Transverse colon (tissue), 4 donors: Measurements from ENCODE around the gene EFR3B. TPM values are rescaled to one million over a fixed set of nuclear protein-coding genes. Genes with fewer than 3 reads are reported as not detected.
A peak's percentile ranks its signal among the peaks of the same experiment; 100 is the strongest.
"Not testable (repeated sequence)": the region's sequence is repeated elsewhere in the genome, so short reads cannot be mapped to it uniquely, and the experiment has no call there.

Experiments
- DNase-seq: peaks from one replicate; pipeline ENCODE4 v3.0.0-alpha.2; 2019
- H3K27ac ChIP-seq, 4 donors: fragments of 200-600 bp; sonication (generic); 2 replicates each; pipeline ENCODE4 v1.5.1; 2016 to 2018; ENCODE audit warnings: inconsistent platforms in 4 of 4
- H3K27me3 ChIP-seq: fragments of 200-600 bp; sonication (generic); 2 replicates; pipeline ENCODE4 v1.5.1; 2017; ENCODE audit warnings: inconsistent platforms
- H3K36me3 ChIP-seq, 4 donors: fragments of 200-600 bp; sonication (generic); 2 replicates each; pipeline ENCODE4 v1.5.1; 2017 to 2019; ENCODE audit warnings: inconsistent platforms in 4 of 4
- H3K4me1 ChIP-seq, 4 donors: fragments of 200-600 bp; sonication (generic); 2 replicates each; pipeline ENCODE4 v1.5.1; 2017 to 2020; ENCODE audit warnings: inconsistent platforms in 4 of 4
- H3K4me3 ChIP-seq, 4 donors: fragments of 200-600 bp; sonication (generic); 1 replicate in 1 of 4; 2 replicates in 3 of 4; pipeline versions ENCODE4 v1.5.1 to v1.6.1; 2017 to 2019; ENCODE audit warnings: inconsistent platforms in 4 of 4
- H3K9me3 ChIP-seq, 2 donors: fragments of 200-600 bp; sonication (generic); 2 replicates each; pipeline ENCODE4 v1.5.1; 2017 to 2019; ENCODE audit warnings: inconsistent platforms in 2 of 2
- CTCF ChIP-seq, 5 experiments: fragments of 200-600 bp in 3 of 5; fragments of 450-650 bp in 2 of 5; sonication (generic) in 3 of 5; IDR thresholded peaks; 1 replicate in 2 of 5; 2 replicates in 3 of 5; pipeline ENCODE4 v1.5.1; 2016 to 2017; ENCODE audit warnings: antibody characterized with exemption in 5 of 5, inconsistent platforms in 3 of 5, mild to moderate bottlenecking in 2 of 5, moderate library complexity in 1 of 5
- EP300 ChIP-seq: sonication (generic); formaldehyde crosslinking; IDR thresholded peaks from one replicate; pipeline ENCODE4 v1.6.1; 2017; ENCODE audit warnings: antibody characterized with exemption, low read depth
- POLR2A ChIP-seq: fragments of 450-650 bp; IDR thresholded peaks from one replicate; pipeline ENCODE4 v1.6.1; 2016; ENCODE audit warnings: antibody characterized with exemption, mild to moderate bottlenecking, moderate library complexity
- POLR2AphosphoS5 ChIP-seq, 3 donors: sonication (generic); formaldehyde crosslinking; IDR thresholded peaks; one replicate each; pipeline ENCODE4 v1.6.1; 2016; ENCODE audit warnings: antibody characterized with exemption in 3 of 3
- WGBS, 2 donors: methylation state at CpG; one replicate each; pipeline ENCODE4 v1.1.5; 2018; ENCODE audit warnings: low coverage in 1 of 2; 5-methylcytosine and 5-hydroxymethylcytosine counted together
- in situ Hi-C, 4 donors: fragments of 200-750 bp; cut with MboI; loops; one replicate each; pipeline versions ENCODE4 v1.15.0 to v1.15.1; 2017; ENCODE audit warnings: low sequenced_read_pairs in 3 of 4, low pct_ligation_motif_present in 1 of 4, low pct_unique_long_range_greater_than_20kb in 1 of 4
- intact Hi-C: fragments of 100-400 bp; cut with DNase I; formaldehyde crosslinking; loops from one replicate; pipeline ENCODE4 v1.15.1; 2023; ENCODE audit warnings: low total_unique reads
- total RNA-seq, 4 donors: library from RNA; depleted of rRNA; stranded (reverse); fragments of >200 nt; gene quantifications; one replicate each; pipeline ENCODE4 v1.1.0, GENCODE V29; 2016

EFR3B gene
- total RNA-seq, 4 donors from 2014 or later: under 0.01 to 1.4 (median 0.70) TPM

DNA sequence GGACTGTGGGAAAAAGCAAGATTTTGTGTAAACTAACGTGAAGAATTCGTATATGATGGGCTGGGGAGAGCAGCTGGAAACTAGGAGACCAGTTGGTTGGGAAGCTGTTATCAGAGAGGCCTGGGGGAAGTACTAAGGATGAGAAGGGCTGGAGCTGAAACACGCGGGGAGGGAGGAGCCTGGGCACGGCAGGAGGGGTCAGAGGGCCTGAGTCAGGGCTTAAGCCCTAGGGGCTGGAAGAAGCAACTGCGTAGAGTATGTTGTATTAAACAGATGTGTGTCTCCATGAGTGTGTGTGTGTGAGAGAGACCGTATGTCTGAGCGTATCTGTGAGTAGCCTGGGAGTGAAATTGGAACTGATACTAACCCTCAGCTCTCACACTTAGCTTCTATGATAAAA lies 118.1 kb downstream of the EFR3B start:
- no peak for DNase-seq
- H3K27ac ChIP-seq: no peak overlapping the region
- in situ Hi-C loops (no loop called here), intact Hi-C loops (no loop called here)
- TF ChIP-seq EP300 (no peak), POLR2AphosphoS5 (IDR thresholded peaks at IDR 0.05) (no peak), CTCF (IDR thresholded peaks at IDR 0.05) (no peak), POLR2A (no peak)
- no peaks in the 10 kb centered on the region for H3K36me3 ChIP-seq
- peaks cover 22% of the 10 kb centered on the region for H3K27me3 ChIP-seq
- H3K4me3 ChIP-seq: no peak overlapping the region
- no peaks in the 10 kb centered on the region for H3K9me3 ChIP-seq
- WGBS, 2 donors: 79 to 82% methylated on average over 8 of the region's 8 CpGs
- H3K4me1 ChIP-seq: no peaks in the 10 kb centered on the region

DNA sequence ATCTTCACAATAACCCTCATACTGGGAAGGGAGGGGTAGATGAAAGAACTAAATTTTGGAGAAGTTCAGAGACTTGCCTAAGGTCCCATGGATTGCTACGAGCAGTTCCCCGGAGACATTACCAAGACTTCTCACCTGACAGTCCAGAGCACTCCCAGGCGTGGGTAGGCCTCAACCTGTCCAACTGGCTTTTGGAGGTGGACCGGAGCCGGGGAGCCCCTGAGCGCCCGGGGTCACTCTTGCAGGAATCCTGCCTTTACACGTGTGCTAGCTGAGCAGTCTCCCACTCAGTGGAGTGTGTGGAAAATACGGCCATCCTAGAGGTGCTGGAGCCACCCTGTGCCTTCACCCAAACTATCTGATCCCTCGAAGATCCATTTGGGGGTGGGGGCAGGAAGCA lies 118.5 kb downstream of the EFR3B start:
- H3K4me3 ChIP-seq: no peak overlapping the region
- WGBS, 2 donors: 92% methylated on average over 10 of the region's 10 CpGs; no CpG with 5 or more reads in 1 of the 2 donors
- in situ Hi-C loops: no loop called here

GRCh38 chr2:25161055-25161781 lies 119.3 kb downstream of the EFR3B start:
- WGBS, 2 donors: 77% methylated on average over 66 of the region's 69 CpGs; no CpG with 5 or more reads in 1 of the 2 donors
- H3K4me1 ChIP-seq: no peaks in the 10 kb centered on the region
- no peaks in the 10 kb centered on the region for H3K9me3 ChIP-seq
- peak overlapping the region; percentile 2 to 44 (median 28) for H3K4me3 ChIP-seq
- no peak for TF ChIP-seq EP300
- TF ChIP-seq POLR2A: no peak
- peak in 2 of 3 donors; percentile 13 to 17 for TF ChIP-seq POLR2AphosphoS5 (IDR thresholded peaks at IDR 0.05)
- TF ChIP-seq CTCF (IDR thresholded peaks at IDR 0.05): no peak
- H3K27me3 ChIP-seq: peaks cover 35% of the 10 kb centered on the region
- in situ Hi-C loops: no loop called here
- DNase-seq: peak; percentile 57
- H3K27ac ChIP-seq: peak overlapping the region in 3 of 4 donors; percentile 63 to 66 (median 64)
- H3K36me3 ChIP-seq: no peaks in the 10 kb centered on the region
- intact Hi-C loops: no loop called here

More for the DNA sequence above, 118.5 kb downstream of the EFR3B start:
- intact Hi-C loops: no loop called here
- H3K36me3 ChIP-seq: no peaks in the 10 kb centered on the region
- H3K9me3 ChIP-seq: no peaks in the 10 kb centered on the region
- no peaks in the 10 kb centered on the region for H3K4me1 ChIP-seq
- TF ChIP-seq POLR2A (no peak), CTCF (IDR thresholded peaks at IDR 0.05) (no peak), EP300 (no peak)
- no peak for DNase-seq
- H3K27me3 ChIP-seq: peaks cover 26% of the 10 kb centered on the region
- H3K27ac ChIP-seq: no peak overlapping the region

DNA sequence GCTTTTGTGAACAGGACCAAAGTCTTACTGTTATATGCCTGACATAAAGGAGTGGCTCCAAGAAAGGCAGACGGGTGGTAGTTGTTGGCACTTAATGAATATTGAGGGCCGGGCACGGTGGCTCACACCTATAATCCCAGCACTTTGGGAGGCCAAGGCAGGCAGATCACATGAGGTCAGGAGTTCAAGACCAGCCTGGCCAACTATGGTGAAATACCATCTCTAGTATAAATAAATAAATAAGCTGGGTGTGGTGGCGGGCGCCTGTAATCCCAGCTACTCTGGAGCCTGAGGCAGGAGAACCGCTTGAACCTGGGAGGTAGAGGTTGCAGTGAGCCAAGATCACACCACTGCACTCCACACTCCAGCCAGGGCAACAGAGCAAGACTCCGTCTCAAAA lies 120.2 kb downstream of the EFR3B start:
- 93% methylated on average over 7 of the region's 7 CpGs; no CpG with 5 or more reads in 1 of the 2 donors for WGBS, 2 donors

DNA sequence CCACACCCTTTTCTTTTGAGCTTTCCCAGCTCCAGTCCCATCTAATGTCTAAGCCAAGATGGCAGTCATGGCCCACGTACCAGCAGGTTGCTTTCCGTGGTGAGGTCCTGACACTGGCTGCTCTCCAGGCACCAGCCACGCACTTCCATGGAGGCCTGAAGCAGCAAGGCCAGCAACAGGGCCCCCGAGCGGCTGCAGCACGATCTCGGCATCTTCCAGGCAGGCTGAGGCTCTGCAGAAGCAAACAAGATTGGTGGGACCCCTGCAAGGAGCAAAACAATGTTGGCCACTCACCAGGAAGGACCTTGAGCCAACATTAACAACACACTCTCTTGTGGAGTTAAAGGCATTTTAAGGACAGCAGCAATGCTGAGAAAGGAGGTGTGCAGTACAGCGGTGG lies 122.7 kb downstream of the EFR3B start:
- intact Hi-C loops (no loop called here), in situ Hi-C loops (no loop called here)
- Histone ChIP-seq H3K27ac (no peak overlapping the region), H3K27me3 (peaks cover 68% of the 10 kb centered on the region), H3K4me3 (no peak overlapping the region), H3K36me3 (no peaks in the 10 kb centered on the region), H3K4me1 (peaks cover 0 to 13% (median 12%) of the 10 kb centered on the region in 4 donors), H3K9me3 (no peaks in the 10 kb centered on the region)
- DNase-seq: no peak
- 86 to 89% methylated on average over 1 to 8 of the region's 8 CpGs for WGBS, 2 donors
- TF ChIP-seq CTCF (IDR thresholded peaks at IDR 0.05) (no peak), EP300 (no peak), POLR2A (no peak)

More for the DNA sequence above, 120.2 kb downstream of the EFR3B start:
- H3K27ac ChIP-seq, DNase-seq, H3K4me1 ChIP-seq, H3K9me3 ChIP-seq, intact Hi-C loops, H3K36me3 ChIP-seq, H3K4me3 ChIP-seq, in situ Hi-C loops: not testable (repeated sequence)
- H3K27me3 ChIP-seq: peaks cover 43% of the 10 kb centered on the region
